Testis (tissue), 3 donors: ENCODE measurements around the gene TMEM183A. TPM values are rescaled to one million over a fixed set of nuclear protein-coding genes. Genes with fewer than 3 reads are reported as not detected.

Experiments used
- DNase-seq: peaks from one replicate; pipeline ENCODE4 v3.0.0-alpha.2; 2019
- H3K27ac ChIP-seq, 2 donors: fragments of 200-600 bp; sonication (generic); one replicate each; pipeline ENCODE4 v1.5.1; 2019
- H3K27me3 ChIP-seq: fragments of 200-600 bp; sonication (generic); one replicate; pipeline ENCODE4 v1.5.1; 2019
- H3K36me3 ChIP-seq: fragments of 200-600 bp; sonication (generic); one replicate; pipeline ENCODE4 v1.5.1; 2017; ENCODE audit warnings: low read depth; ENCODE audit errors: missing control alignments
- H3K4me1 ChIP-seq: fragments of 200-600 bp; sonication (generic); one replicate; pipeline ENCODE4 v1.5.1; 2019
- H3K4me3 ChIP-seq, 2 donors: fragments of 200-600 bp; sonication (generic); one replicate each; pipeline ENCODE4 v1.5.1; 2017 to 2019
- H3K9me3 ChIP-seq: fragments of 200-600 bp; sonication (generic); one replicate; pipeline ENCODE4 v1.5.1; 2017
- POLR2A ChIP-seq: fragments of 450-650 bp; IDR thresholded peaks from one replicate; pipeline ENCODE4 v1.6.1; 2017; ENCODE audit warnings: antibody characterized with exemption, mild to moderate bottlenecking, moderate library complexity
- WGBS, 2 donors: methylation state at CpG; one replicate each; pipeline ENCODE4 v1.1.5; 2018; 5-methylcytosine and 5-hydroxymethylcytosine counted together
- intact Hi-C: fragments of 100-400 bp; cut with DNase I; formaldehyde crosslinking; loops from one replicate; pipeline ENCODE4 v1.15.1; 2023; ENCODE audit warnings: low total_unique reads
- polyA plus RNA-seq: library from polyadenylated mRNA; stranded (reverse); fragments of 350-450 nt; fragmentation: Illumina TruSeq; extraction: RNeasy Lipid Tissue Mini Kit (QIAGEN cat#74804); gene quantifications from one replicate; pipeline ENCODE4 v1.2.3, GENCODE V29; 2014; ENCODE audit warnings: low read depth, low replicate concordance; ENCODE audit not compliant: insufficient read depth
- total RNA-seq, 2 donors: library from RNA; depleted of rRNA; stranded (reverse); fragments of >200 nt; gene quantifications; one replicate each; pipeline ENCODE4 v1.2.3, GENCODE V29; 2016
- TF ChIP-seq, protein P1 (sequence below), 3 experiments: fragments of 450-650 bp in 2 of 3; fragments of 200-600 bp in 1 of 3; sonication (generic) in 1 of 3; IDR thresholded peaks; one replicate each; pipeline ENCODE4 v1.5.1; 2016 to 2019; ENCODE audit warnings: antibody characterized with exemption in 3 of 3, mild to moderate bottlenecking in 2 of 3, moderate library complexity in 1 of 3

Gene TMEM183A
- total and polyA plus RNA-seq, 3 donors from 2014 or later: 114 to 135 (median 129) TPM

DNA sequence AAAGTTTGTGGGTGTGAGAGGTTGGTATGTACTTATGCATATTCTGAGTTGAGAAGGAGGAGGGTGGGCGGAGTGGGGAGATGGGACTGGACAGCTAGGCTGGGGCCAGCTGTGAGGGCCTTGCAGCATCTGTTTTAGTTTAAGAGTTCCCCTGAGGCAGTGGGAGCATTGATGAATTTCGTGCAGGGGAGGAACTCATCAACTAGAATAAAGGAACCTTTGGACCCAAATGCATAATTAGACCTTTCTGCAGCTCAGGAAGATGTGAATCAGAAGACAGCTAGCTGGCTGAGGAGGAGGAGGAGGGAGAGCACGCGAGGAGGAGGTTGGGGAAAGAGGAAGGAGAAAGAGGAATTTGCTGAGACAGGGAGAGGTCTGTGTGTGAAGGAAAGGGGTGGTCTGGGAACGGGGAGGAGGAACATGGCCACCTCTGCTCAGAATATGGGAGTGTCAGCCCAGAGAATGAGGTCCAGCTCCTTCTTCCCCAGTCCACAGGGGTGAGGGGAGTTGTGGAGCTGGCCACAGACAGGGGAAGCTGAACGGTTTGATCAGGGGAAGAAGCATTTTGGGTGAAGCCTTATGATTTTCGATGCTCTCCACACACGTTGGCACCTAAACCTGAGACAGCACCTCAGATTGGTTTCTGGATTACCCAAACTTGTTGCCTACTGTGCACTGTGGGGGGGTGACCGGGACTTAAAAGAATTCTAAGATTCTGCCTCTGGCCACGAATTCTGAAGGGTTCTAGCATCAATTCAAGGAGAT lies 50.9 kb downstream of the TMEM183A start:
- TF ChIP-seq POLR2A: no peak
- TF ChIP-seq, protein P1, sequence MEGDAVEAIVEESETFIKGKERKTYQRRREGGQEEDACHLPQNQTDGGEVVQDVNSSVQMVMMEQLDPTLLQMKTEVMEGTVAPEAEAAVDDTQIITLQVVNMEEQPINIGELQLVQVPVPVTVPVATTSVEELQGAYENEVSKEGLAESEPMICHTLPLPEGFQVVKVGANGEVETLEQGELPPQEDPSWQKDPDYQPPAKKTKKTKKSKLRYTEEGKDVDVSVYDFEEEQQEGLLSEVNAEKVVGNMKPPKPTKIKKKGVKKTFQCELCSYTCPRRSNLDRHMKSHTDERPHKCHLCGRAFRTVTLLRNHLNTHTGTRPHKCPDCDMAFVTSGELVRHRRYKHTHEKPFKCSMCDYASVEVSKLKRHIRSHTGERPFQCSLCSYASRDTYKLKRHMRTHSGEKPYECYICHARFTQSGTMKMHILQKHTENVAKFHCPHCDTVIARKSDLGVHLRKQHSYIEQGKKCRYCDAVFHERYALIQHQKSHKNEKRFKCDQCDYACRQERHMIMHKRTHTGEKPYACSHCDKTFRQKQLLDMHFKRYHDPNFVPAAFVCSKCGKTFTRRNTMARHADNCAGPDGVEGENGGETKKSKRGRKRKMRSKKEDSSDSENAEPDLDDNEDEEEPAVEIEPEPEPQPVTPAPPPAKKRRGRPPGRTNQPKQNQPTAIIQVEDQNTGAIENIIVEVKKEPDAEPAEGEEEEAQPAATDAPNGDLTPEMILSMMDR (IDR thresholded peaks at IDR 0.05): no peak
- no peak overlapping the region for H3K27ac ChIP-seq
- H3K9me3 ChIP-seq: no peaks in the 10 kb centered on the region
- no peak overlapping the region for H3K4me3 ChIP-seq
- intact Hi-C loops: no loop called here
- DNase-seq: no peak
- 62 to 65% methylated on average over 9 of the region's 10 CpGs for WGBS, 2 donors
- no peaks in the 10 kb centered on the region for H3K27me3 ChIP-seq
- no peaks in the 10 kb centered on the region for H3K4me1 ChIP-seq
- no peaks in the 10 kb centered on the region for H3K36me3 ChIP-seq

DNA sequence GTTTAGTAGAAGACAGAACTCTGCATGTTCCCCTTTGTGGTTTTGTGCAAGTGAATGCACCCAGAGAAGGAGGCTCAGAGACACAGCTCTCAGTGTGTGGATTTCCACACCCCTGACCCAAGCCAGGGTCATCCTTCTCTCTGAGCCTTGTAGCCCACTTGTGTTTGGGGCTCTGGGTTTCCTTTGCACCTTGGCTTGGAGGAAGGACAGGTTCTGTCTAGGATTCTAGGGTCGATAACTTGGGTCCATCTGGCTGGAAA lies 51.4 kb downstream of the TMEM183A start:
- no peaks in the 10 kb centered on the region for H3K4me1 ChIP-seq
- H3K27me3 ChIP-seq: no peaks in the 10 kb centered on the region
- WGBS, 2 donors: 57 to 86% methylated on average over 1 of the region's 1 CpG
- H3K36me3 ChIP-seq: no peaks in the 10 kb centered on the region
- no peak overlapping the region for H3K27ac ChIP-seq
- no peaks in the 10 kb centered on the region for H3K9me3 ChIP-seq
- no peak for TF ChIP-seq POLR2A
- TF ChIP-seq, protein P1 (IDR thresholded peaks at IDR 0.05): no peak
- H3K4me3 ChIP-seq: no peak overlapping the region
- intact Hi-C loops: no loop called here
- no peak for DNase-seq

DNA sequence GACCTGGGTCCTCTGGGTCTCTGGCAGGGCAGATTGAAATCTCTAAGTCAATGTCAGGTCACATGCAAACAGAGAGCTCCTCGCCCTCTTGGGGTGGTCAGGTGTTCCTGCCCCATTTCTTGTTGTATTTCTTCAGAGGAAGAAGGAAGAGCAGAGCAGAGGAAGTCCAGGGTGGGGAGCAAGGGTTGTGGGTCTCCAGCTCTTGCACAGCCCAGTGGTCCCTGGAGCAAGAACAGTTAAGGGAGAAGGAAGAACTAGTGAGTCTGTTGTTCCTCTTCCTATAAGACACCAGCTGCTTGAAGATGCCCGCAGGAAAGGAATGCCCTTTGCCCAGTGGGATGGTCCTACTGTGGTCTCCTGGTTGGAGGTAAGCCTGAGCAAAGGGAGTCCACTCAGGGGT lies 52.3 kb downstream of the TMEM183A start:
- intact Hi-C loops: no loop called here
- Histone ChIP-seq H3K27ac (no peak overlapping the region), H3K4me3 (no peak overlapping the region), H3K27me3 (no peaks in the 10 kb centered on the region), H3K36me3 (no peaks in the 10 kb centered on the region), H3K9me3 (no peaks in the 10 kb centered on the region), H3K4me1 (no peaks in the 10 kb centered on the region)
- 87% methylated on average over 2 of the region's 2 CpGs for WGBS, 2 donors
- no peak for TF ChIP-seq POLR2A
- TF ChIP-seq, protein P1 (IDR thresholded peaks at IDR 0.05): no peak
- DNase-seq: no peak

DNA sequence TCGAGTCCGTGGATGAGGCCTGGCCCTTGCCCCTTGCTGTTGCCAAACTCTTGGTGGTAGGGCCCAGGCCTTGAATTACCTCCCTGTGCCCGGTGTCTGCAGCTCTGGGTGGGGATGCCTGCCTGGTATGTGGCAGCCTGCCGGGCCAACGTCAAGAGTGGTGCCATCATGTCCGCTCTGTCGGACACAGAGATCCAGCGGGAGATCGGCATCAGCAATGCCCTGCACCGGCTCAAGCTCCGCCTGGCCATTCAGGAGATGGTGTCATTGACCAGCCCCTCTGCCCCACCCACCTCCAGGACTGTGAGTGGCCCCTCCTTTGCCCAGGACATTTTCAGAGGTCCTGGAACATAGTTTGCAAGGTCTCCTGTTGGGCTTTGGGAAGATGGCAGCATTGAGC lies 52.9 kb downstream of the TMEM183A start:
- H3K4me1 ChIP-seq: no peaks in the 10 kb centered on the region
- H3K9me3 ChIP-seq: no peaks in the 10 kb centered on the region
- no peak overlapping the region for H3K27ac ChIP-seq
- no peak for DNase-seq
- no peaks in the 10 kb centered on the region for H3K27me3 ChIP-seq
- intact Hi-C loops: no loop called here
- TF ChIP-seq, protein P1 (IDR thresholded peaks at IDR 0.05): no peak
- TF ChIP-seq POLR2A: no peak
- 89 to 96% methylated on average over 9 to 11 of the region's 11 CpGs for WGBS, 2 donors
- H3K4me3 ChIP-seq: no peak overlapping the region
- no peaks in the 10 kb centered on the region for H3K36me3 ChIP-seq

DNA sequence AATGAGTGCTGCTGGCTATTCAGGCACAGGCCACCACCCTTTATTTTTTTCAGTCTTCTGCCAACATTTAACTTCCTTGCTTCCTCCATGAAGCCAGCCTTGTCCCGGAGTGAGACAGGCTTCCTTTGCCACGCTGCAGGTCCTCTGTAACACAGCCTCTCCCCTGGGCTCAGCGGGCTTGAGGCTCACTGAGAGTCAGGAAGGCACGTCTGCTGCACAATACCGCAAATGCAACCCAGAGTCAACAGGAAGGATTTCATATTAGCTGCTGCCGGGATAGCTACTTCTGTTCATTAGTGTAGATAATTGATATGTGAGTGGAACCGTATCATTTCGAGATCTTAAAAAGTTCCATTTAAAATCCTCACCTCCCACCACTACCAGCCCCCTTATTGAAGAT lies 56.1 kb downstream of the TMEM183A start:
- H3K27me3 ChIP-seq: no peaks in the 10 kb centered on the region
- intact Hi-C loops: no loop called here
- 81 to 86% methylated on average over 8 of the region's 8 CpGs for WGBS, 2 donors
- TF ChIP-seq, protein P1 (IDR thresholded peaks at IDR 0.05): no peak
- no peak for TF ChIP-seq POLR2A
- H3K27ac ChIP-seq: no peak overlapping the region
- no peak for DNase-seq
- no peak overlapping the region for H3K4me3 ChIP-seq
- no peaks in the 10 kb centered on the region for H3K4me1 ChIP-seq
- no peaks in the 10 kb centered on the region for H3K9me3 ChIP-seq
- no peaks in the 10 kb centered on the region for H3K36me3 ChIP-seq
